Transverse colon (tissue), 4 donors: ENCODE measurements around the gene CRTAP. TPM values are rescaled to one million over a fixed set of nuclear protein-coding genes. Genes with fewer than 3 reads are reported as not detected.

Experiments used
- DNase-seq: peaks from one replicate; pipeline ENCODE4 v3.0.0-alpha.2; 2019
- H3K27ac ChIP-seq, 4 donors: fragments of 200-600 bp; sonication (generic); 2 replicates each; pipeline ENCODE4 v1.5.1; 2016 to 2018; ENCODE audit warnings: inconsistent platforms in 4 of 4
- H3K27me3 ChIP-seq: fragments of 200-600 bp; sonication (generic); 2 replicates; pipeline ENCODE4 v1.5.1; 2017; ENCODE audit warnings: inconsistent platforms
- H3K36me3 ChIP-seq, 4 donors: fragments of 200-600 bp; sonication (generic); 2 replicates each; pipeline ENCODE4 v1.5.1; 2017 to 2019; ENCODE audit warnings: inconsistent platforms in 4 of 4
- H3K4me1 ChIP-seq, 4 donors: fragments of 200-600 bp; sonication (generic); 2 replicates each; pipeline ENCODE4 v1.5.1; 2017 to 2020; ENCODE audit warnings: inconsistent platforms in 4 of 4
- H3K4me3 ChIP-seq, 4 donors: fragments of 200-600 bp; sonication (generic); 1 replicate in 1 of 4; 2 replicates in 3 of 4; pipeline versions ENCODE4 v1.5.1 to v1.6.1; 2017 to 2019; ENCODE audit warnings: inconsistent platforms in 4 of 4
- H3K9me3 ChIP-seq, 2 donors: fragments of 200-600 bp; sonication (generic); 2 replicates each; pipeline ENCODE4 v1.5.1; 2017 to 2019; ENCODE audit warnings: inconsistent platforms in 2 of 2
- CTCF ChIP-seq, 5 experiments: fragments of 200-600 bp in 3 of 5; fragments of 450-650 bp in 2 of 5; sonication (generic) in 3 of 5; IDR thresholded peaks; 1 replicate in 2 of 5; 2 replicates in 3 of 5; pipeline ENCODE4 v1.5.1; 2016 to 2017; ENCODE audit warnings: antibody characterized with exemption in 5 of 5, inconsistent platforms in 3 of 5, mild to moderate bottlenecking in 2 of 5, moderate library complexity in 1 of 5
- EP300 ChIP-seq: sonication (generic); formaldehyde crosslinking; IDR thresholded peaks from one replicate; pipeline ENCODE4 v1.6.1; 2017; ENCODE audit warnings: antibody characterized with exemption, low read depth
- POLR2A ChIP-seq: fragments of 450-650 bp; IDR thresholded peaks from one replicate; pipeline ENCODE4 v1.6.1; 2016; ENCODE audit warnings: antibody characterized with exemption, mild to moderate bottlenecking, moderate library complexity
- POLR2AphosphoS5 ChIP-seq, 3 donors: sonication (generic); formaldehyde crosslinking; IDR thresholded peaks; one replicate each; pipeline ENCODE4 v1.6.1; 2016; ENCODE audit warnings: antibody characterized with exemption in 3 of 3
- WGBS, 2 donors: methylation state at CpG; one replicate each; pipeline ENCODE4 v1.1.5; 2018; ENCODE audit warnings: low coverage in 1 of 2; 5-methylcytosine and 5-hydroxymethylcytosine counted together
- in situ Hi-C, 4 donors: fragments of 200-750 bp; cut with MboI; loops; one replicate each; pipeline versions ENCODE4 v1.15.0 to v1.15.1; 2017; ENCODE audit warnings: low sequenced_read_pairs in 3 of 4, low pct_ligation_motif_present in 1 of 4, low pct_unique_long_range_greater_than_20kb in 1 of 4
- intact Hi-C: fragments of 100-400 bp; cut with DNase I; formaldehyde crosslinking; loops from one replicate; pipeline ENCODE4 v1.15.1; 2023; ENCODE audit warnings: low total_unique reads
- total RNA-seq, 4 donors: library from RNA; depleted of rRNA; stranded (reverse); fragments of >200 nt; gene quantifications; one replicate each; pipeline ENCODE4 v1.1.0, GENCODE V29; 2016

CRTAP gene
- total RNA-seq, 4 donors from 2014 or later: 71.1 to 138 (median 88.8) TPM

GRCh38 chr3:33115024-33115768 is 1.4 kb downstream of the CRTAP start:
- TF ChIP-seq POLR2A (no peak), POLR2AphosphoS5 (IDR thresholded peaks at IDR 0.05) (peak in 2 of 3 donors; percentile 27 to 34), CTCF (IDR thresholded peaks at IDR 0.05) (no peak), EP300 (no peak)
- H3K27ac ChIP-seq: peak overlapping the region; percentile 97 to 100 (median 97)
- peaks cover 0 to 33% (median 14%) of the 10 kb centered on the region in 4 donors for H3K4me1 ChIP-seq
- H3K27me3 ChIP-seq: no peaks in the 10 kb centered on the region
- intact Hi-C loops: no loop called here
- H3K4me3 ChIP-seq: peak overlapping the region; percentile 42 to 87 (median 74)
- peaks cover 0 to under 1% (median under 1%) of the 10 kb centered on the region in 4 donors for H3K36me3 ChIP-seq
- in situ Hi-C loops: loop anchor here in 1 of 4 donors (25.0 kb wide), 1 partner anchor 672 kb away; the partner anchor contains the start of gene PDCD6IP
- peak; percentile 70 for DNase-seq
- 36 to 75% methylated on average over 4 to 13 of the region's 13 CpGs for WGBS, 2 donors
- no peaks in the 10 kb centered on the region for H3K9me3 ChIP-seq

GRCh38 chr3:33117461-33117860 is 3.6 kb downstream of the CRTAP start:
- peaks cover 0 to 19% (median 4%) of the 10 kb centered on the region in 4 donors for H3K36me3 ChIP-seq
- 80 to 95% methylated on average over 1 to 3 of the region's 3 CpGs for WGBS, 2 donors
- TF ChIP-seq POLR2AphosphoS5 (IDR thresholded peaks at IDR 0.05) (no peak), POLR2A (no peak), CTCF (IDR thresholded peaks at IDR 0.05) (no peak), EP300 (no peak)
- in situ Hi-C loops (loop anchor here in 1 of 4 donors (25.0 kb wide), 1 partner anchor 670 kb away; the partner anchor contains the start of gene PDCD6IP), intact Hi-C loops (no loop called here)
- H3K27ac ChIP-seq: no peak overlapping the region
- H3K4me1 ChIP-seq: peaks cover 0 to 33% (median 14%) of the 10 kb centered on the region in 4 donors
- DNase-seq: no peak
- H3K4me3 ChIP-seq: no peak overlapping the region
- H3K27me3 ChIP-seq: no peaks in the 10 kb centered on the region
- no peaks in the 10 kb centered on the region for H3K9me3 ChIP-seq

GRCh38 chr3:33119891-33120290 is 6.1 kb downstream of the CRTAP start:
- intact Hi-C loops: no loop called here
- TF ChIP-seq POLR2A: no peak
- TF ChIP-seq EP300: no peak
- no peak for TF ChIP-seq CTCF (IDR thresholded peaks at IDR 0.05)
- no peak for TF ChIP-seq POLR2AphosphoS5 (IDR thresholded peaks at IDR 0.05)
- WGBS, 2 donors: 86 to 100% methylated on average over 1 to 3 of the region's 3 CpGs
- Histone ChIP-seq H3K9me3 (no peaks in the 10 kb centered on the region), H3K27me3 (no peaks in the 10 kb centered on the region), H3K4me3 (no peak overlapping the region), H3K36me3 (peaks cover 0 to 34% (median 12%) of the 10 kb centered on the region in 4 donors), H3K27ac (no peak overlapping the region), H3K4me1 (peaks cover 0 to 20% (median 8%) of the 10 kb centered on the region in 4 donors)
- DNase-seq: no peak
- in situ Hi-C loops: loop anchor here in 2 of 4 donors (10.0 to 25.0 kb wide), 2 partner anchors 265 to 667 kb away; partner anchors contain the start of gene PDCD6IP (in 1 of the 2)

- Histone ChIP-seq H3K27me3 (no peaks in the 10 kb centered on the region), H3K4me1 (peaks cover 0 to 3% (median 2%) of the 10 kb centered on the region in 4 donors), H3K9me3 (no peaks in the 10 kb centered on the region), H3K36me3 (peaks cover 0 to 52% (median 18%) of the 10 kb centered on the region in 4 donors), H3K27ac (no peak overlapping the region), H3K4me3 (no peak overlapping the region)
- WGBS, 2 donors: 80 to 97% methylated on average over 1 to 5 of the region's 5 CpGs
- in situ Hi-C loops (loop anchor here in 2 of 4 donors (10.0 to 25.0 kb wide), 2 partner anchors 262 to 664 kb away; partner anchors contain the start of gene PDCD6IP (in 1 of the 2)), intact Hi-C loops (no loop called here)
- TF ChIP-seq EP300: no peak
- no peak for TF ChIP-seq CTCF (IDR thresholded peaks at IDR 0.05)
- no peak for TF ChIP-seq POLR2AphosphoS5 (IDR thresholded peaks at IDR 0.05)
- TF ChIP-seq POLR2A: no peak
- DNase-seq: no peak
Measured at GRCh38 chr3:33122991-33123390, 9.2 kb downstream of the CRTAP start.
